Right renal cortex interstitium (tissue), 3 donors: Measurements from ENCODE around the gene GABPB1. TPM values are rescaled to one million over a fixed set of nuclear protein-coding genes. Genes with fewer than 3 reads are reported as not detected.

Experiments used
- DNase-seq, 3 donors: peaks; one replicate each; pipeline ENCODE4 v3.0.0-alpha.2; 2013; ENCODE audit warnings: low read depth in 3 of 3, low spot score in 2 of 3
- polyA plus RNA-seq, 3 donors: library from polyadenylated mRNA; unstranded; fragments of 120-200 nt; gene quantifications; one replicate each; pipeline ENCODE4 v1.2.1, GENCODE V29; 2013; ENCODE audit not compliant: insufficient read length in 3 of 3

Gene GABPB1
- polyA plus RNA-seq, 3 donors, result 31.5 to 34.9 (median 33.7) TPM

- no peak for DNase-seq
Measured at GRCh38 chr15:50247819-50248655, 107.0 kb downstream of the GABPB1 start.

- no peak for DNase-seq
Measured at GRCh38 chr15:50246631-50247030, 108.4 kb downstream of the GABPB1 start.

- no peak for DNase-seq
Measured at GRCh38 chr15:50244959-50245624, 109.9 kb downstream of the GABPB1 start.

GRCh38 chr15:50244153-50244552 is 110.8 kb downstream of the GABPB1 start:
- DNase-seq, result no peak

GRCh38 chr15:50241684-50242450 is 113.1 kb downstream of the GABPB1 start:
- no peak for DNase-seq

GRCh38 chr15:50238255-50238654 is 116.7 kb downstream of the GABPB1 start:
- DNase-seq, result no peak

GRCh38 chr15:50236433-50236832 is 118.6 kb downstream of the GABPB1 start:
- DNase-seq, result no peak

- no peak for DNase-seq
Measured at GRCh38 chr15:50235794-50236193, 119.2 kb downstream of the GABPB1 start.

GRCh38 chr15:50234764-50235163 is 120.2 kb downstream of the GABPB1 start:
- DNase-seq, result no peak

- no peak for DNase-seq
Measured at GRCh38 chr15:50233192-50233736, 121.7 kb downstream of the GABPB1 start.

GRCh38 chr15:50232791-50233190 is 122.2 kb downstream of the GABPB1 start:
- DNase-seq, result no peak

- no peak for DNase-seq
Measured at GRCh38 chr15:50231761-50232160, 123.2 kb downstream of the GABPB1 start.

- DNase-seq, result no peak
Measured at GRCh38 chr15:50229336-50229735, 125.7 kb downstream of the GABPB1 start.

- no peak for DNase-seq
Measured at GRCh38 chr15:50228866-50229265, 126.1 kb downstream of the GABPB1 start.

- no peak for DNase-seq
Measured at GRCh38 chr15:50227076-50227475, 127.9 kb downstream of the GABPB1 start.

- no peak for DNase-seq
Measured at GRCh38 chr15:50225938-50226337, 129.1 kb downstream of the GABPB1 start.

Other genes with a start within 250 kb of the GABPB1 start
- 1 to 10 TPM; 3.1 to 3.6 (median 3.5) TPM for gene ATP8B4, start 236.0 kb downstream of the GABPB1 start, polyA plus RNA-seq
- gene SLC27A2, start 173.0 kb downstream of the GABPB1 start, polyA plus RNA-seq, result 10 to 100 TPM; 64.1 to 89.7 (median 67.2) TPM
- gene HDC, start 89.5 kb downstream of the GABPB1 start, polyA plus RNA-seq, result under 1 TPM; 0.62 to 0.85 (median 0.83) TPM
- gene USP8, start 69.2 kb upstream of the GABPB1 start, polyA plus RNA-seq, result 10 to 100 TPM; 59.3 to 68.3 (median 59.8) TPM
- gene USP50, start 191.5 kb upstream of the GABPB1 start, polyA plus RNA-seq, result 1 to 10 TPM in 2 of 3 donors, under 1 TPM in 1; 0.85 to 1.5 (median 1.4) TPM